ENCODE measurements around the gene ZNF432.
"Not testable (repeated sequence)": the region's sequence is repeated elsewhere in the genome, so short reads cannot be mapped to it uniquely, and the experiment has no call there.

The ZNF432 gene

GRCh38 chr19:52048555-52049501 lies at the start of gene ZNF432:
Gene ZNF432 (minus strand): TSS chr19:52048838. CDS start chr19:52046868, 1,970 bp downstream.
- peak; percentile 55 for DNase-seq (ENCODE audit: low read depth, low spot score)

DNA sequence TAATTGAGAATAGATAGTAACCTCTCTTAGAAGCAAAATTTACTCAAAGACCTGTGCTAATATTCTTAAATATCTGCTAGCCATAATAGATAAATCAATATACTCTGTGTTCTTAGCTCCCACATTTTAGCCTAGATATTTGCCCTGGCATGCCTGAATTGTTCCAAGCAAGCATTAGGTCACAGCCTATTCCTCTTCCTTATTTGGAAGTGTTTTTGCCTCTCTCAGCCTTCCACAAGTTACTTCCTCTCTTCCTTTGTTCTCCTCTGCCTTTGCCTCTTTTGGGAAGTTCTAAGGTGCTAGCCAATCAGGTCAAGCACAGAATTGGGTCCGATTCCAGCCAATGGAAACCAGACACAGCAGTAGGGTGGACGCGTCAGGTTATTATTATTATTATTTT lies 47.8 kb upstream of the ZNF432 start:
- not testable (repeated sequence) for DNase-seq (ENCODE audit: low read depth, low spot score)

DNA sequence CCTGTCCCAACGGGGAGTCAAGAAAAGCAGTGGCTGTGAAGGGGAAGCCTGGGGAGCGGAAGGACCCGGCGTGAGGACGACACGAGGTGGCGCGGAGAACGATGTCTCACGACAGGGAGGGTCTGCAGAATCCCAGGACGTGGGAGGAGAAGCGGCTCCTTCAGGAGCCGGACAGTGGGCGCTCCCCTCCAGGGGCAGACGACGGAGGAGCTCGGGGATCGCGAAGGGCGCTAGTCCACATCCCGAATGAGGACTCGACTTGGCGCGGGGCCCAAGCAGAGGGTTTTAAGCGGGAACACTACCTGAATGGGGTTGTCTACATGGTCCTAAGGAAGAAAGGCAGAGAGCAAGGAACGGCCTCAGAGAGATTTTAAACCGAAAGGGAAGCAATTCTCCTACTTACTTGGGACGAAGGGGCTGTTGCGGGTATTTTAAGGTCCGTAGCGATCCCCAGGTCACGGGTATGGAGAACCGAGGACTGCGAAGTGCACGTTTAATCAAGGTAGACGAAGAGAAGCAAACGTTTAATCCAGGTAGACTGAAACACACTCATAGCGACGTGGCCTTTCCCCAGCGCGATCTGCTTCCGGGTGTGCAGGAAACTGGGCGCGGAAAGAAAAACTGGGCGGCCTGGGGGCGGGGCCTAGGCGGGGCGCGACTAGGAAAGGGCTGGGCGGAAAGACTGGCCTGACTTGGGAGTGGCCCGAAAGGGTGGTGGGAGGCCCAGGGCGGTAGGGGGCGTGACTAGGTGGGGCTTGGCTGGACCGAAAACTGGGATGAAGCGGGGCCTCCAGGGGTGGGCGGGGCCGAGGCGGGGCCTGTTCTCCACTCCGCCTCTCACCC lies 46.8 kb upstream of the ZNF432 start, which contains the start of gene ZNF841:
ZNF841 (minus strand) TSS at position 594 of the 843 bp plus-strand sequence. CDS start 10,964 bp downstream, outside the sequence.
- peak; percentile 69 for DNase-seq (ENCODE audit: low read depth, low spot score)

GRCh38 chr19:52094526-52095130 lies 46.0 kb upstream of the ZNF432 start:
- DNase-seq (ENCODE audit: low read depth, low spot score) = no peak

GRCh38 chr19:52086481-52086880 lies 37.8 kb upstream of the ZNF432 start:
- no peak for DNase-seq (ENCODE audit: low read depth, low spot score)

DNA sequence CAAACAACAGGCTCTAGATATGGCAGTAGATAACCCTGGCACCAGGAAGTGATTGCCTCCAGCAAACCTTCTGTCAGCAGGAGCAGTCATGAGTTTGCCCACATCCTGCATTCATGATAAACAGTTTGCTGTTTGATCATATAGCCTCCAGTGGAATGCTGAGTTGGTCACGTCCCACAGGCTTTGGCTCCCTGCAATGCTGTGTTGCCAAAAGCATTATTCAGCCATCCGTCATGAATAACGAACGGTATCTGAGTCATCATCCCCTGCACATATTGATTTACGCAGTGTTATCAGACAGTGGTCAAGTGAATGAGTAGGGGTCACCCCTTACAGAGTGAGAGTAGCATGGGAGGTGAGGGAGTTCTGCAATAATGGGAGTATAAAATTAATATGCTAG lies 21.9 kb upstream of the ZNF432 start:
- DNase-seq (ENCODE audit: low read depth, low spot score) = no peak

DNA sequence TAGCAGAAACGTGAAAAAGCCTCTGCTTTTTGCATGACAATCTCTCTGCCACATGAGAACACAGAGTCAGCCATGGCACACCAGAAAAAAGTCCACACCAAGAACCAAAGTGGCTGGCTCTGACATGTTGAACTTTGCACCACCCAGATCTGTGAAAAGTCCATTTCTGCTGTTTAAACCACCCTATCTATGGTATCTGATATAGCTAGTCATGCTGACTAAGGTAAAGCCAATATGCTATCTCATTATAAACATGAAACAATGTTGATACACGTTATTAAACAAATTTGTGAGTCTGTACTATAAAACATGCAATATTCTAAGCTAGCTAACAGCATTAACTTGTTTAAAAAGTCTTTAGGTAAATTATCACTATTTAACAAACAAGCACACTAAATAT lies 21.0 kb upstream of the ZNF432 start:
- DNase-seq (ENCODE audit: low read depth, low spot score) = no peak

DNA sequence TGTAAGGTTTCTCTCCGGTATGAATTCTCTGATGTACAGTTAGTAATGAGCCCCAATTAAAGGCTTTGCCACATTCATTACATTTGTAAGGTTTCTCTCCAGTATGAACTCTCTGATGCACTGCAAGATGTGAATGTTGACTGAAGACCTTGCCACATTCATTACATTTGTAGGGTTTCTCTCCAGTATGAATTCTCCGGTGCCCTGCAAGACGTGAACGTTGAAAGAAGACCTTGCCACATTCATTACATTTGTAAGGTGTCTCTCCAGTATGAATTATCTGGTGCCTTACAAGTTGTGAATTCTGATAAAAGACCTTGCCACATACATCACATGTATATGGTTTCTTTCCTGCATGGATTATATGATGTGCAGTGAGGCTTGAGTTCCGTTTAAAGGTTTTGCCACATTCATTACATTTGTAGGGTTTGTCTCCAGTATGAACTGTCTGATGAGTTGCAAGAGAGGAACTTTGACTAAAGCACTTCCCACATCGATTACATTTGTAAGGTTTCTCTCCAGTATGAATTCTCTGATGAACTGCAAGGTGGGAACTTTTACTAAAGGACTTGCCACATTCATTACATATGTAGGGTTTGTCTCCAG lies 17.7 kb upstream of the ZNF432 start:
- DNase-seq (ENCODE audit: low read depth, low spot score) = no peak

- no peak for DNase-seq (ENCODE audit: low read depth, low spot score)
Measured at GRCh38 chr19:52065399-52065798, 16.8 kb upstream of the ZNF432 start.

DNA sequence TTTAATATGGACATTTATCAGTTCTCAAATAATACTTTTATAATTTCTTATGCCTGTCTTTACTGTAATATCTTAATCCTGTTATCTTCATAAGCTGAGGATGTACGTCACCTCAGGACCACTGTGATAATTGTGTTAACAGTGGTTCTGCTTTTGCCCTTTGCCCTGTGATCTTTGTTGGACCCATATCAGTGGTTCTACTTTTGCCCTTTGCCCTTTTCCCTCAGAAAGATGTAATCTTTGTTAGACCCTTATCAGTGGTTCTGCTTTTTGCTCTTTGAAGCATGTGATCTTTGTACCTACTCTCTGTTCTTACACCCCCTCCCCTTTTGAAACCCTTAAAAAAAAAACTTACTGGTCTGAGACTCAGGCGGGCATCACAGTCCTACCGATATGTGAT lies 7.8 kb upstream of the ZNF432 start:
- DNase-seq (ENCODE audit: low read depth, low spot score) = not testable (repeated sequence)

GRCh38 chr19:52051736-52052135 lies 3.1 kb upstream of the ZNF432 start:
- not testable (repeated sequence) for DNase-seq (ENCODE audit: low read depth, low spot score)

GRCh38 chr19:52039169-52039568 lies 9.5 kb downstream of the ZNF432 start:
- no peak for DNase-seq (ENCODE audit: low read depth, low spot score)

DNA sequence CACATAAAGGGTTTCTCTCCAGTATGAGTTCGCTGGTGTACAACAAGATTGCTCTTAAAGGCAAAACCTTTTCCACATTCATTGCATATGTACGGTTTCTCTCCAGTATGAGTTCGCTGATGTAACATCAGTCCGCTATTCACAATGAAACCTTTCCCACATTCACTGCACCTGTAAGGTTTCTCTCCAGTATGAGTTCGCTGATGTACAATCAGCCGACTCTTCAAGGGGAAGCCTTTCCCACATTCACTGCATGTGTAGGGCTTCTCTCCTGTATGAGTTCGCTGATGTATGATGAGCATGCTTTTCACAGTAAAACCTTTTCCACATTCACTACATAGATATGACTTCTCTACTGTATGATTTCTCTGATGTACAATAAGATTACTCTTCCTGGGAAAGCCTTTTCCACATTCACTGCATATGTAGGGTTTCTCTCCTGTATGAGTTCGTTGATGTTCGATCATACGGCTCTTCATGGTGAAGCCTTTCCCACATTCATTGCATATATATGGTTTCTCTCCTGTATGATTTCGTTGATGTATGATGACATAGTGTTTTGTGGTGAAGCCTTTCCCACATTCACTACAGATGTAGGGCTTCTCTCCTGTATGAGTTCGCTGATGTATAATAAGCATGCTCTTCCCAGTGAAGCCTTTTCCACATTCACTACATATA lies 14.4 kb downstream of the ZNF432 start:
- DNase-seq (ENCODE audit: low read depth, low spot score) = no peak

GRCh38 chr19:52028780-52029123 lies 19.9 kb downstream of the ZNF432 start:
- no peak for DNase-seq (ENCODE audit: low read depth, low spot score)

- peak; percentile 72 for DNase-seq (ENCODE audit: low read depth, low spot score)
Measured at GRCh38 chr19:52028027-52028779, 20.4 kb downstream of the ZNF432 start, which contains the start of gene ZNF614. Gene ZNF614 (minus strand): TSS chr19:52028379. CDS start chr19:52025745, 2,634 bp downstream.

DNA sequence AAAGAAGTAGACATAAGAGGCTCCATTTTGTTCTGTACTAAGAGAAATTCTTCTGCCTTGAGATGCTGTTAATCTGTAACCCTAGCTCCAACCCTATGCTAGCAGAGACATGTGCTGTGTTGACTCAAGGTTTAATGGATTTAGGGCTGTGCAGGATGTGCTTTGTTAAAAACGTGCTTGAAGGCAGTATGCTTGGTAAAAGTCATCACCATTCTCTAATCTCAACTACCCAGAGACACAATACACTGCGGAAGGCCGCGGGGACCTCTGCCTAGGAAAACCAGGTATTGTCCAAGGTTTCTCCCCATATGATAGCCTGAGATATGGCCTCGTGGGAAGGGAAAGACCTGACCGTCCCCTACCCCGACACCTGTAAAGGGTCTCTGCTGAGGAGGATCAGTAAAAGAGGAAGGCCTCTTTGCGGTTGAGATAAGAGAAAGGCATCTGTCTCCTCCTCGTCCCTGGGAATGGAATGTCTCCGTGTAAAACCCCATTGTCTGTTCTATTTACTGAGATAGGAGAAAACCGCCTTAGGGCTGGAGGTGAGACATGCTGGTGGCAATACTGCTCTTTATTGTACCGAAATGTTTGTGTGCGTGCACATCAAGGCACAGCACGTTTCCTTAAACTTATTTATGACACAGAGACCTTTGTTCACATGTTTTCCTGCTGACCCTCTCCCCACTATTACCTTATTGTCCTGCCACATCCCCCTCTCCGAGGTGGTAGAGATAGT lies 22.2 kb downstream of the ZNF432 start:
- not testable (repeated sequence) for DNase-seq (ENCODE audit: low read depth, low spot score)

DNA sequence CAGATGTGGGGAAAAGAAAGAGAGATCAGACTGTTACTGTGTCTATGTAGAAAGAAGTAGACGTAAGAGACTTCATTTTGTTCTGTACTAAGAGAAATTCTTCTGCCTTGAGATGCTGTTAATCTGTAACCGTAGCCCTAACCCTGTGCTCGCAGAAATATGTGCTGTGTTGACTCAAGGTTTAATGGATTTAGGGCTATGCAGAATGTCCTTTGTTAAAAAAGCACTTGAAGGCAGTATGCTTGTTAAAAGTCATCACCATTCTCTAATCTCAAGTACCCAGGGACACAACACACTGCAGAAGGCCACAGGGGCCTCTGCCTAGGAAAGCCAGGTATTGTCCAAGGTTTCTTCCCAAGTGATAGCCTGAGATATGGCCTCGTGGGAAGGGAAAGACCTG lies 24.2 kb downstream of the ZNF432 start:
- DNase-seq (ENCODE audit: low read depth, low spot score) = not testable (repeated sequence)

DNA sequence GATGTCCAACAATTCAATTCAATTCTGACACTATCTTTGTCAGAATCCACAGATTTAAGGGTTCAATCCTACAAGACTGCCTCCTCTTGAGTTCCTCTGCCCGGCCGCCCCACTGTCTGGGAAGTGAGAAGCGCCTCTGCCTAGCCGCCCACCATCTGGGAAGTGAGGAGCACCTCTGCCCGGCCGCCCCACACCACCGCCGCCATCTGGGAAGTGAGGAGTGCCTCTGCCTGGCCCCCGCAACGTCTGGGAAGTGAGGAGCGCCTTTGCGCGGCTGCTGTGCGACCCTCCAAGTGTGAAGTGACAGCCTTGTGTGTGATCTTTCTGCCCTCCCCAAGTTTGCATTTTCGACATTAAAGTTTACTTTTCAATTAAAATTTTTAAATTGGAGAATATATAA lies 26.4 kb downstream of the ZNF432 start:
- no peak for DNase-seq (ENCODE audit: low read depth, low spot score)

DNA sequence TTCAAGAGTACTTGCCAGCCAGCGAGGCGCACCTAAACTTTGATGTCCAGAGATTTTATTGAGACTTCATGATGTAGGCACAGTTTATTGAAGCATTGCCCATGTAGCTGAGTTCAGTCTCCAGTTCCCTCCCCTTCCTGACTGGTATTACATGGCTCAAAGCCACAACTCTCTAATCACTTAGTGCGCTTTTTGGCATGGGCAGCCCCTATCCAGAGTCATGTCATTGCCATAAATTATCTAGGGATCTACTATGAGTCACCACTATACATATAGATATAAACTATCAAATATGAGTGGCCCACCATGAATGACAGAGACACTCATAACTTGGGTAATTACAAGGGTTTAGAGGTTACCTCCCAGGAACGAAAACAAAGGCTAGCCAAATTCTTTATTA lies 28.1 kb downstream of the ZNF432 start:
- no peak for DNase-seq (ENCODE audit: low read depth, low spot score)
